HG03064 (cell line): ENCODE results near the gene SGMS1.
"Not testable (repeated sequence)": the region's sequence is repeated elsewhere in the genome, so short reads cannot be mapped to it uniquely, and the experiment has no call there.

ENCODE experiments used
- ATAC-seq: cut with Tn5 transposase; IDR thresholded peaks from one replicate; pipeline ENCODE4 v1.9.1; 2021; ENCODE audit warnings: low read depth; ENCODE audit not compliant: unreplicated experiment

SGMS1 gene

DNA sequence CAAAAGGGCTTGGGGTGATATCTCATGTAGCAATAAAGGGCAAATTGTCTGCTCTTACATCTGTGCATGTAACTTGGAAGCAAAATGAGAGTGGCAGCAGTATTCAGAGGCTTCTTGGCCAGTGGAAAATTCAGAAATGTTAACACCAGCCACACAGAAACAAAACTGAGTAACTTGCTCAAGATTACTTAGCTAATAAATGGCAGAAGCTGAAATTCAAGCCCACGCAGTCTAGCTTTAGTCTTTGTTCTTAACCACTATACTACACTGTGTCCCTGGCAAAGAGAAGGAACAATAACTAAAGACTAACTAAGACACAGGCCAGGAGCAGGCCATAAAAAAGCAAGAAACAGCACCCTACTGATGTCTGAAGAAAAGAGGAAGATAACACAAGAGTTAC lies 186.5 kb downstream of the SGMS1 start:
- ATAC-seq = no peak

- no peak for ATAC-seq
These were observed 187.0 kb downstream of the SGMS1 start for GRCh38 chr10:50436805-50437204.

- ATAC-seq = peak; percentile 49
These were observed 191.3 kb downstream of the SGMS1 start for GRCh38 chr10:50432211-50433009.

DNA sequence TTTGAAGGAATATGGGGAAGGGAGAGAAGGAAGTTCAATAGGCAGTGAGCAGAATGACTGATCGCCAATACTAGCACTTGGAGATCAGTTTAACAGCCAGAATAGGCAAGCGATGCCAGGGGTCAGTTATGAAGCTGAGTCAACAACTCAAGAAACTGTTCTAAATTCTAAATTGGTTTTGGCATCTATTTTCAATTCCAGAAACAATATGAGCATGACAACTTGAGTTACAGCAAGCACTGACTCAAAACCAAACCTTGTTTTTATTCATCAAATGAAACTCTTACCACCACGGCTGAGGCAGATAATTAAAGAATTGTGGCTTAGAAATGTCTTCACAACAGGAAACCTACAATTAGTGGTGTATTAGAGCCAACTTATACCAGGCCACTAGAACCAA lies 192.0 kb downstream of the SGMS1 start:
- ATAC-seq = peak; percentile 82

DNA sequence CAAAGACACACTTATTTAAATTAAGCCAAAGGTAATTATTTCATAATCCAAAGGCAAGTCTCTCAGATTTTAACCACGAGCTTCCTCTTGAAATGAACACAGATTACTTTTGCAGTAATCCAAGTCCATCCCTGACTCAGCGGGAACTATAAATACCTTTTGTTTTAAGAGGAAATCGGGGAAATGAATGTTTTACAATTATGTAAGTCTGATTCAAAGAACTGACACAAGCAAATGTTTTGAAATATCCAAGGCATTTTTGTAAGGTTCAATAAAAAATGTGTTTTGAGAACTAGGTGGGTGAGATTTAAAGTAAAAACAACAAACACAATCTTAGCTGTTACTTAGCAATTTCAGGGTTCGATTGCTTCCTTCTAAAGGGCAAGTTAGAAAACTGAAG lies 192.6 kb downstream of the SGMS1 start:
- ATAC-seq = no peak

- peak; percentile 60 for ATAC-seq
These were observed 197.3 kb downstream of the SGMS1 start for GRCh38 chr10:50426485-50426884.

GRCh38 chr10:50425215-50425614 lies 198.5 kb downstream of the SGMS1 start:
- ATAC-seq = not testable (repeated sequence)

DNA sequence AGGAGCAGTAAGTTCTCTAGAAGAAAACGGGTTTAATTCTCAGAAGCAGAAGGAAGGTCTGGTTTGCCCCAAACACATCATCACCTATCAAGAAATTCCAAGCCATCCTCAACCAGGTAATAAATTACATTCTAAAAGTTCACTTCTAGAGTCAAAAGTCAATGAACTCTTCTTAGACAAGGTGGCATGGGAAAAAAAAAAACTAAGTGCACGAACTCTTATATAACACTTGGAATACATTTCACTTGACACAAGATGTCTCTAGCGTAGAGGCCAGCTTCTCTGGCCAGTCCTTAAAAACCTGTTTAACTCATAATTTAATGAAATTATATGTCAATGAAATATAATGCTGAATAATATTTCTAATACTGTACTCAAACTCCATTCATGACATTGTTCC lies 200.3 kb downstream of the SGMS1 start:
- no peak for ATAC-seq

DNA sequence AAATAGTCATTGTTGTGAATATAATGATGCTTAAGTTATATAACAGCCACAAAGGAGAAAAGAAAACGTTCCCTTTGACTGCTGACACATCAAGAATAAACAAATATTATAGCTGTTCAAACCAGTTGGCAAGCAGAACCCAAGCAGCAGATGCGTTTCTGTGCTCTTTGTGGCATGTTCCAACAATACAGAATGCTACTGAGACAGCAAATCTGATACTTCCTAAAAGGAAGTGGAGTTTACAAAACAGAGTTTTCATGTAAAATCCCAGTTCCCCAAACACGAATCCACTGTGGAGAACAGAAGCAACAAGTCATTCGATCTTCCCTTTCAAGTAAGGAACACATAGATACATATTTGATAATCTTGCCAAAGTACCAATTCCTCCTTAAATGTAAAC lies 201.5 kb downstream of the SGMS1 start:
- no peak for ATAC-seq

GRCh38 chr10:50421026-50421719 lies 202.6 kb downstream of the SGMS1 start:
- no peak for ATAC-seq

- ATAC-seq = no peak
These were observed 203.6 kb downstream of the SGMS1 start for GRCh38 chr10:50420196-50420595.

DNA sequence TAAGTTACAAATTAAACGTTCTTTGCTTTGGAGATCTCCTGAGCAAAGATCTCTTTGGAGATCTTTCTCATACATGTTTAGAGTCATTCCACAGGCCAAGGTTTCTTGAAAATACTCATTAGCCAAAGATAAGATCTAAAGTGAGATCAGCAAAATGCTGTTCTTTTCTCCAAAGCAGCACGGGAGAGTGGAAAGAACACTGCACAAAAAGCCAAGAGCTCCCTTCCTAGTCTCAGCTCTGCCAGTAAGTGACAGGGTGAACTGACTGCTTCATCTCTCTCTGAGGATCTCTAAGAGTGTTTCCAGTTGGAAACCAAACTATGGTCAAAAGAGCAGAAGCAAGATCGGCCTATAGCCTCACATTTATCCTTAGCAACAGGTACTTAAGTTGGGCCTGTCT lies 204.0 kb downstream of the SGMS1 start:
- no peak for ATAC-seq

DNA sequence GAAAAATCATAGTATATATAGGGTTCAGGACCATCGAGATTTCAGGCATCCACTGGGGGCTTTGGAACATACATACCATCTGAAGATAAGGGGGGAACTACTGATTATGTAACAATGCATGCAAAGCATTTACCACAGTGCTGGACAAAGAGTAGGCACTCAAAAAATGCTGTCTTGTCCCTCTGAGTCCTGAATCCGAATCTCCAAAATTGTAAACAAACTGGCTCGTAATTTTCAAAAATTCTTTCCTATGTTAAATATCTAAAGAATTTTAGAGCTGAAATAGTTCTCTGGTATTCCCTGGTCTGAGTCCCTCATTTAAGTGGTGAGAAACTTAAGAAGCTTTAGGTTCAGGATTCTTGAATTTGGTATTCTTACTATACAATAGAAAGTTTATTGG lies 204.7 kb downstream of the SGMS1 start:
- no peak for ATAC-seq

- peak; percentile 75 for ATAC-seq
These were observed 205.6 kb downstream of the SGMS1 start for GRCh38 chr10:50417886-50418830.

- no peak for ATAC-seq
These were observed 206.3 kb downstream of the SGMS1 start for GRCh38 chr10:50417486-50417885.

- ATAC-seq = no peak
These were observed 206.9 kb downstream of the SGMS1 start for GRCh38 chr10:50416881-50417280.

GRCh38 chr10:50416181-50416824 lies 207.5 kb downstream of the SGMS1 start:
- no peak for ATAC-seq

GRCh38 chr10:50415292-50415691 lies 208.5 kb downstream of the SGMS1 start:
- no peak for ATAC-seq

- no peak for ATAC-seq
These were observed 213.5 kb downstream of the SGMS1 start for GRCh38 chr10:50410066-50410811.
